SK-N-SH treated with all-trans-retinoic acid at 6 μM for 48 hours (cell line): ENCODE data around the gene NBEA.

Experiments
- ATAC-seq: fragments of 200-7000 bp; cut with Tn5 transposase; 3 replicates; pipeline ENCODE4 v1.9.1; 2020; ENCODE audit warnings: mild to moderate bottlenecking, moderate library complexity
- CREB5 ChIP-seq: fragments of 250-450 bp; sonication (Bioruptor Pico); IDR thresholded peaks from 2 replicates; pipeline ENCODE4 v1.5.1; 2020; ENCODE audit warnings: low read depth, mild to moderate bottlenecking, moderate library complexity
- CSDC2 ChIP-seq: fragments of 250-450 bp; sonication (Bioruptor Pico); IDR thresholded peaks from 2 replicates; pipeline ENCODE4 v1.5.0; 2020; ENCODE audit warnings: mild to moderate bottlenecking, moderate library complexity
- ESRRG ChIP-seq: fragments of 250-450 bp; sonication (Bioruptor Pico); IDR thresholded peaks from 2 replicates; pipeline ENCODE4 v1.6.1; 2021; ENCODE audit warnings: mild to moderate bottlenecking
- ISL1 ChIP-seq: fragments of 250-450 bp; sonication (Bioruptor Pico); IDR thresholded peaks from 2 replicates; pipeline ENCODE4 v2.1.2; 2022; ENCODE audit warnings: mild to moderate bottlenecking, moderate library complexity
- OSR1 ChIP-seq: fragments of 250-450 bp; sonication (Bioruptor Pico); IDR thresholded peaks from 2 replicates; pipeline ENCODE4 v1.8.0; 2022; ENCODE audit warnings: moderate library complexity, mild to moderate bottlenecking, inconsistent platforms
- PATZ1 ChIP-seq: fragments of 250-450 bp; sonication (Bioruptor Pico); IDR thresholded peaks from 2 replicates; pipeline ENCODE4 v1.8.0; 2020; ENCODE audit warnings: mild to moderate bottlenecking, moderate library complexity, borderline replicate concordance
- POU6F1 ChIP-seq: fragments of 250-450 bp; sonication (Bioruptor Pico); IDR thresholded peaks from 2 replicates; pipeline ENCODE4 v1.8.0; 2021; ENCODE audit warnings: low read depth, mild to moderate bottlenecking, moderate library complexity, borderline replicate concordance
- RARB ChIP-seq: fragments of 250-450 bp; sonication (Bioruptor Pico); IDR thresholded peaks from 2 replicates; pipeline ENCODE4 v1.8.0; 2021; ENCODE audit warnings: mild to moderate bottlenecking, moderate library complexity
- SNAI2 ChIP-seq: fragments of 250-450 bp; sonication (Bioruptor Pico); IDR thresholded peaks from 2 replicates; pipeline ENCODE4 v1.5.0; 2020; ENCODE audit warnings: mild to moderate bottlenecking, moderate library complexity
- TCF4 ChIP-seq: fragments of 250-450 bp; sonication (Bioruptor Pico); IDR thresholded peaks from 2 replicates; pipeline ENCODE4 v1.8.0; 2021; ENCODE audit warnings: mild to moderate bottlenecking, moderate library complexity, borderline replicate concordance
- TOX ChIP-seq: fragments of 250-450 bp; sonication (Bioruptor Pico); IDR thresholded peaks from 2 replicates; pipeline ENCODE4 v1.8.0; 2021; ENCODE audit warnings: mild to moderate bottlenecking, moderate library complexity, borderline replicate concordance
- TSHZ2 ChIP-seq: fragments of 250-450 bp; sonication (Bioruptor Pico); IDR thresholded peaks from 2 replicates; pipeline ENCODE4 v1.5.0; 2020; ENCODE audit warnings: mild to moderate bottlenecking, moderate library complexity
- ZC3H10 ChIP-seq: fragments of 250-450 bp; sonication (Bioruptor Pico); IDR thresholded peaks from 2 replicates; pipeline ENCODE4 v1.5.1; 2021; ENCODE audit warnings: mild to moderate bottlenecking, moderate library complexity
- ZFP3 ChIP-seq: fragments of 250-450 bp; sonication (Bioruptor Pico); IDR thresholded peaks from 2 replicates; pipeline ENCODE4 v1.5.0; 2020; ENCODE audit warnings: mild to moderate bottlenecking, moderate library complexity
- ZFP30 ChIP-seq: fragments of 450-650 bp; formaldehyde crosslinking; IDR thresholded peaks from 2 replicates; pipeline ENCODE4 v1.5.0; 2022; ENCODE audit warnings: mild to moderate bottlenecking, moderate library complexity
- ZNF565 ChIP-seq: fragments of 450-650 bp; formaldehyde crosslinking; conservative IDR thresholded peaks from 2 replicates; pipeline ENCODE4 v1.5.0; 2020; ENCODE audit warnings: low read depth, mild to moderate bottlenecking, moderate library complexity
- ZNF70 ChIP-seq: fragments of 450-650 bp; formaldehyde crosslinking; IDR thresholded peaks from 2 replicates; pipeline ENCODE4 v1.5.0; 2020; ENCODE audit warnings: mild to moderate bottlenecking, moderate library complexity
- ZNF8 ChIP-seq: fragments of 450-650 bp; formaldehyde crosslinking; IDR thresholded peaks from 2 replicates; pipeline ENCODE4 v1.5.0; 2020; ENCODE audit warnings: mild to moderate bottlenecking, moderate library complexity

The NBEA gene

GRCh38 chr13:35455022-35455421, 513.0 kb downstream of the NBEA start:
- no peak for ATAC-seq
- TF ChIP-seq ZNF565 (CRISPR knock-in tag) (no peak), PATZ1 (CRISPR knock-in tag) (no peak), ZNF70 (no peak), ZNF8 (CRISPR knock-in tag) (no peak), TOX (CRISPR knock-in tag) (no peak), CREB5 (no peak), ESRRG (CRISPR knock-in tag) (no peak), OSR1 (CRISPR knock-in tag) (no peak), ZFP30 (CRISPR knock-in tag) (no peak), ZC3H10 (CRISPR knock-in tag) (no peak)

GRCh38 chr13:35457258-35457657, 515.2 kb downstream of the NBEA start:
- no peak for ATAC-seq
- no peak for TF ChIP-seq ZFP30 (CRISPR knock-in tag)
- no peak for TF ChIP-seq ZFP3 (CRISPR knock-in tag)
- no peak for TF ChIP-seq RARB (CRISPR knock-in tag)
- no peak for TF ChIP-seq POU6F1 (CRISPR knock-in tag)

GRCh38 chr13:35460061-35460460, 518.0 kb downstream of the NBEA start:
- no peak for TF ChIP-seq CREB5
- no peak for TF ChIP-seq CSDC2 (CRISPR knock-in tag)
- no peak for TF ChIP-seq ZNF8 (CRISPR knock-in tag)
- TF ChIP-seq OSR1 (CRISPR knock-in tag), result no peak
- no peak for TF ChIP-seq TSHZ2 (CRISPR knock-in tag)
- no peak for TF ChIP-seq ZNF565 (CRISPR knock-in tag)
- no peak for TF ChIP-seq ZFP3 (CRISPR knock-in tag)
- no peak for TF ChIP-seq ESRRG (CRISPR knock-in tag)
- TF ChIP-seq, all 23 proteins: peak for 0
- peak; percentile 16; the same call in 1 of the 3 replicates for ATAC-seq

GRCh38 chr13:35465371-35465770, 523.3 kb downstream of the NBEA start:
- ATAC-seq, result no peak
- TF ChIP-seq ZNF70, result no peak
- no peak for TF ChIP-seq ZNF8 (CRISPR knock-in tag)
- TF ChIP-seq TCF4 (CRISPR knock-in tag), result peak; percentile 66; the same call in 1 of the 2 replicates
- TF ChIP-seq CREB5, result no peak
- no peak for TF ChIP-seq SNAI2 (CRISPR knock-in tag)
- TF ChIP-seq ESRRG (CRISPR knock-in tag), result no peak
- TF ChIP-seq ISL1 (CRISPR knock-in tag), result no peak
- TF ChIP-seq OSR1 (CRISPR knock-in tag), result no peak
- TF ChIP-seq TSHZ2 (CRISPR knock-in tag), result peak; percentile 39; the same call in 1 of the 2 replicates
